ENCODE results near the gene KCTD16. TPM values are rescaled to one million over a fixed set of nuclear protein-coding genes. Genes with fewer than 3 reads are reported as not detected.

Gene KCTD16
- total RNA-seq, 1 donor from 2014 or later, result 4.8 TPM

- Mint-ChIP-seq H3K36me3 (no peaks in the 10 kb centered on the region), H3K9me3 (no peaks in the 10 kb centered on the region), H3K4me1 (peaks cover 3% of the 10 kb centered on the region), H3K27ac (no peak overlapping the region), H3K27me3 (ENCODE audit: low read depth) (no peaks in the 10 kb centered on the region), H3K4me3 (no peak overlapping the region)
- no peak for DNase-seq (ENCODE audit: low spot score in 2 of 2, unreplicated experiment in 2 of 2)
- no peak for TF ChIP-seq CTCF (IDR thresholded peaks at IDR 0.05; ENCODE audit: unreplicated experiment)
Measured at GRCh38 chr5:144329681-144330080, 159.0 kb downstream of the KCTD16 start.

GRCh38 chr5:144331361-144331760, 160.7 kb downstream of the KCTD16 start:
- TF ChIP-seq CTCF (IDR thresholded peaks at IDR 0.05; ENCODE audit: unreplicated experiment), result no peak
- Mint-ChIP-seq H3K4me3 (no peak overlapping the region), H3K27me3 (ENCODE audit: low read depth) (no peaks in the 10 kb centered on the region), H3K27ac (no peak overlapping the region), H3K36me3 (no peaks in the 10 kb centered on the region), H3K4me1 (peaks cover 10% of the 10 kb centered on the region), H3K9me3 (no peaks in the 10 kb centered on the region)
- DNase-seq (ENCODE audit: low spot score in 2 of 2, unreplicated experiment in 2 of 2), result no peak

- DNase-seq (ENCODE audit: low spot score in 2 of 2, unreplicated experiment in 2 of 2), result no peak
- Mint-ChIP-seq H3K27me3 (ENCODE audit: low read depth) (no peaks in the 10 kb centered on the region), H3K27ac (no peak overlapping the region), H3K4me1 (peaks cover 14% of the 10 kb centered on the region), H3K9me3 (no peaks in the 10 kb centered on the region), H3K4me3 (no peak overlapping the region), H3K36me3 (no peaks in the 10 kb centered on the region)
- TF ChIP-seq CTCF (IDR thresholded peaks at IDR 0.05; ENCODE audit: unreplicated experiment), result no peak
Measured at GRCh38 chr5:144332265-144332664, 161.6 kb downstream of the KCTD16 start.

- peaks cover 14% of the 10 kb centered on the region for H3K4me1 Mint-ChIP-seq
- no peak overlapping the region for H3K4me3 Mint-ChIP-seq
- DNase-seq (ENCODE audit: low spot score in 2 of 2, unreplicated experiment in 2 of 2), result no peak
- H3K36me3 Mint-ChIP-seq, result no peaks in the 10 kb centered on the region
- no peaks in the 10 kb centered on the region for H3K27me3 Mint-ChIP-seq (ENCODE audit: low read depth)
- no peak for TF ChIP-seq CTCF (IDR thresholded peaks at IDR 0.05; ENCODE audit: unreplicated experiment)
- H3K9me3 Mint-ChIP-seq, result no peaks in the 10 kb centered on the region
- no peak overlapping the region for H3K27ac Mint-ChIP-seq
Measured at GRCh38 chr5:144333336-144333920, 162.8 kb downstream of the KCTD16 start.

- Mint-ChIP-seq H3K27me3 (ENCODE audit: low read depth) (peaks cover 3% of the 10 kb centered on the region), H3K27ac (no peak overlapping the region), H3K9me3 (no peaks in the 10 kb centered on the region), H3K4me3 (no peak overlapping the region), H3K4me1 (peaks cover 14% of the 10 kb centered on the region), H3K36me3 (no peaks in the 10 kb centered on the region)
- TF ChIP-seq CTCF (IDR thresholded peaks at IDR 0.05; ENCODE audit: unreplicated experiment), result no peak
- DNase-seq (ENCODE audit: low spot score in 2 of 2, unreplicated experiment in 2 of 2), result no peak
Measured at GRCh38 chr5:144335561-144335960, 164.9 kb downstream of the KCTD16 start.

All from mesothelial cell of epicardium (in vitro differentiated cells).